K562 (cell line): ENCODE data around the gene HSF2. TPM values are rescaled to one million over a fixed set of nuclear protein-coding genes. Genes with fewer than 3 reads are reported as not detected.

Source experiments
- ARHGAP35 ChIP-seq: fragments of 450-650 bp; IDR thresholded peaks from 2 replicates; pipeline ENCODE4 v1.6.1; 2018; ENCODE audit not compliant: partially characterized antibody
- FOXP1 ChIP-seq: sonication (generic); formaldehyde crosslinking; IDR thresholded peaks from 2 replicates; pipeline ENCODE4 v1.8.0; 2022; ENCODE audit warnings: mild to moderate bottlenecking, missing genetic modification reagents
- IFI16 ChIP-seq: fragments of 250-450 bp; sonication (Bioruptor Pico); IDR thresholded peaks from 2 replicates; pipeline ENCODE4 v2.1.2; 2022; ENCODE audit warnings: mild to moderate bottlenecking, inconsistent platforms
- MAFG ChIP-seq: fragments of 450-650 bp; conservative IDR thresholded peaks from 2 replicates; pipeline ENCODE4 v1.6.1; 2016; ENCODE audit warnings: missing genetic modification characterization, missing compliant biosample characterization
- NFE2 ChIP-seq: IDR thresholded peaks from 2 replicates; pipeline ENCODE4 v1.6.1; 2014; ENCODE audit warnings: antibody characterized with exemption, low read depth
- NRF1 ChIP-seq, 2 experiments: fragments of 450-650 bp; IDR thresholded peaks in 1 of 2; conservative IDR thresholded peaks in 1 of 2; 2 replicates each; pipeline ENCODE4 v1.6.1; 2014; ENCODE audit warnings: mild to moderate bottlenecking in 2 of 2
- OTX1 ChIP-seq: fragments of 450-650 bp; formaldehyde crosslinking; IDR thresholded peaks from 2 replicates; pipeline ENCODE4 v1.4.0; 2022; ENCODE audit warnings: mild to moderate bottlenecking
- POLR2A ChIP-seq: fragments of 450-650 bp; conservative IDR thresholded peaks from 2 replicates; pipeline ENCODE4 v1.6.1; 2016
- ZNF384 ChIP-seq: IDR thresholded peaks from 2 replicates; pipeline ENCODE4 v1.6.1; 2012; ENCODE audit warnings: low read depth, low read length, improper control_type of control experiment
- ZNF561 ChIP-seq: fragments of 450-650 bp; formaldehyde crosslinking; conservative IDR thresholded peaks from 2 replicates; pipeline ENCODE4 v1.4.0; 2020; ENCODE audit warnings: mild to moderate bottlenecking, moderate library complexity
- polyA plus RNA-seq, 8 experiments: library from polyadenylated mRNA; depleted of rRNA in 4 of 8; stranded (reverse) in 5 of 8; unstranded in 3 of 8; fragments of >200 nt; fragmentation: Nextera tagmentation in 2 of 8; fragmentation: Illumina TruSeq in 1 of 8; extraction: Ambion mirVana in 2 of 8; extraction: Trizol in 1 of 8; gene quantifications; 2 replicates each; pipeline versions ENCODE4 v1.2.1 to v1.2.3, GENCODE V29; 2011 to 2014; ENCODE audit warnings: inconsistent platforms in 1 of 8, missing spikeins in 1 of 8
- total RNA-seq, 7 experiments: library from RNA; depleted of rRNA in 6 of 7; stranded (reverse); fragments of >200 nt in 6 of 7; fragmentation: Illumina TruSeq in 2 of 7; extraction: Trizol in 2 of 7; gene quantifications; 2 replicates each; pipeline versions ENCODE4 v1.2.1 to v1.2.3, GENCODE V29; 2011 to 2021; ENCODE audit warnings: low replicate concordance in 1 of 7
- TF ChIP-seq, protein P1 (sequence below): sonication (generic); formaldehyde crosslinking; IDR thresholded peaks from 2 replicates; pipeline ENCODE4 v1.8.1; 2023; ENCODE audit warnings: mild to moderate bottlenecking, missing genetic modification reagents

Gene HSF2
- total and polyA plus RNA-seq, 9 of the 15 experiments (the other 6 are each of a cell fraction or from before 2014, with no cell fraction given) = 19.1 to 73.1 (median 29.2) TPM

DNA sequence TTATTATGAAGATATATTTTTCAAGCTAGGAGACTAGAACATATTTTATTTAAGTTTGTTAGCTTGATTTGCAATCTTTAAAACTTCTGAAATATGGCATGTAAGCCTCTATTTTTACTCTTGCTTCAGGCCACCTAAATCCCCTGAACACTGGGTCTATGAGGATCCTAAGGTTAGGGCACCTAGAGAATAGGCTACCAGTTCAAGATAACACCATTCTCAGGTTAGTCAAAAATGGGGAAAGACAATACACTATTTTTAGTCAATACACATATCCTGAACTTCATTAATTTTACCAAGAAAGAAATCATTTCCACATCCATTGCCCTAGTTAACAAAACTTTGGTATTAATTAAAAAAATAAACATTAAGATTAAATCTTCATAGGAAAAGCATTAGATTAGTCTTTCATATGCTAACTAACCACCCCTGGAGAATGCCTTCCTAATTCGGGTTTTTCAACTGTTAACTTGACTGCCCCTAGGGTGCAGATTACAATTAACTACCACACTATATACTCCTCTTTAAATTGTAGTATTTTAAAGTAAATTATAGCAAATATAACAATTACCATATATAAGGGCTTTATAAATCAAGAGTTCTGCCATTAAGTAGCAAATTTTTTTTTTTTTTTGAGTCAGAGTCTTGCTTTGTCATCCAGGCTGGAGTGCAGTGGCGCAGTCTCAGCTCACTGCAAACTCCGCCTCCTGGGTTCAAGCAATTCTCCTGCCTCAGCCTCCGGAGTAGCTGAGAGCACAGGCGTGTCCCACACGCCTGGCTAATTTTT lies 6.7 kb upstream of the HSF2 start (continued):
- TF ChIP-seq, protein P1, sequence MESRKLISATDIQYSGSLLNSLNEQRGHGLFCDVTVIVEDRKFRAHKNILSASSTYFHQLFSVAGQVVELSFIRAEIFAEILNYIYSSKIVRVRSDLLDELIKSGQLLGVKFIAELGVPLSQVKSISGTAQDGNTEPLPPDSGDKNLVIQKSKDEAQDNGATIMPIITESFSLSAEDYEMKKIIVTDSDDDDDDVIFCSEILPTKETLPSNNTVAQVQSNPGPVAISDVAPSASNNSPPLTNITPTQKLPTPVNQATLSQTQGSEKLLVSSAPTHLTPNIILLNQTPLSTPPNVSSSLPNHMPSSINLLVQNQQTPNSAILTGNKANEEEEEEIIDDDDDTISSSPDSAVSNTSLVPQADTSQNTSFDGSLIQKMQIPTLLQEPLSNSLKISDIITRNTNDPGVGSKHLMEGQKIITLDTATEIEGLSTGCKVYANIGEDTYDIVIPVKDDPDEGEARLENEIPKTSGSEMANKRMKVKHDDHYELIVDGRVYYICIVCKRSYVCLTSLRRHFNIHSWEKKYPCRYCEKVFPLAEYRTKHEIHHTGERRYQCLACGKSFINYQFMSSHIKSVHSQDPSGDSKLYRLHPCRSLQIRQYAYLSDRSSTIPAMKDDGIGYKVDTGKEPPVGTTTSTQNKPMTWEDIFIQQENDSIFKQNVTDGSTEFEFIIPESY = no peak
- TF ChIP-seq NRF1 (conservative IDR thresholded peaks at IDR 0.05 in 1 of 2, IDR thresholded peaks at IDR 0.05 in 1 of 2) (peak; percentile 83 to 85), ZNF384 (peak; percentile 67), ARHGAP35 (no peak), MAFG (peak; percentile 62), POLR2A (peak; percentile 31; the same call in 1 of the 2 replicates), ZNF561 (CRISPR knock-in tag) (no peak), IFI16 (CRISPR knock-in tag) (no peak), OTX1 (CRISPR knock-in tag) (no peak), NFE2 (peak; percentile 61), FOXP1 (no peak)
- TF ChIP-seq, all 486 proteins: peak for 11
